Stomach smooth muscle (tissue), 2 donors: Measurements from ENCODE around the gene SND1.

Source experiments
- H3K27ac ChIP-seq: one replicate; pipeline ENCODE4 v1.7.0; 2013; ENCODE audit warnings: mild to moderate bottlenecking, low read length, inconsistent platforms
- H3K27me3 ChIP-seq, 2 donors: one replicate each; pipeline ENCODE4 v1.7.0; 2013; ENCODE audit warnings: low read length in 2 of 2; ENCODE audit not compliant: insufficient read depth in 2 of 2, control insufficient read depth in 1 of 2
- H3K36me3 ChIP-seq, 2 donors: one replicate each; pipeline ENCODE4 v1.7.0; 2013; ENCODE audit warnings: low read length in 2 of 2; ENCODE audit not compliant: control insufficient read depth in 2 of 2, insufficient read depth in 2 of 2
- H3K4me1 ChIP-seq: one replicate; pipeline ENCODE4 v1.7.0; 2013; ENCODE audit warnings: low read length; ENCODE audit not compliant: control insufficient read depth, insufficient read depth
- H3K4me3 ChIP-seq, 2 donors: one replicate each; pipeline ENCODE4 v1.7.0; 2013; ENCODE audit warnings: low read length in 2 of 2
- H3K9ac ChIP-seq, 2 donors: one replicate each; pipeline ENCODE4 v1.7.0; 2013; ENCODE audit warnings: low read length in 2 of 2, mild to moderate bottlenecking in 1 of 2
- H3K9me3 ChIP-seq, 2 donors: one replicate each; pipeline ENCODE4 v1.7.0; 2013; ENCODE audit warnings: low read length in 2 of 2; ENCODE audit not compliant: control insufficient read depth in 2 of 2
- donor health status: healthy.
- donor health status: Pancreatic carcinoma.

SND1 gene

DNA sequence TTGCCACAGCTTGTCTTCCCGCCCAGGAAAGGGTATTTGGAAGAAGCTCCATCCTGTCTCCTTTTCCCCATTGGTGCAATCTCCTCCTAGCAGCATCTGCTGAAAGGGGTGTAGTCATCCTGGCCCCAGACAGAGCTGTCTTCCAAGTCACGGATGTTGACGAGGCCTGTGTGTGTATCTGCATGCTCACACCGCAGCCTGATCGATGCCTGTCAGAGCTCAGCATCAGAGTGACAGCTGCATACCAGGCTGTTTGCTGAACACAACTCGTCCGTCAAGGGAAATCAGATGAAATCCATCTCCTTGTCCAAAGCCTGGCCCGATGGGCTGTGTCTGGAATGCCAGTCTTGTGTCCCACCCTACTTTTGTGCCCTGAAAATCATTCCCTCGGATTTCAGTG lies 400.4 kb downstream of the SND1 start:
- H3K27ac ChIP-seq: no peak overlapping the region
- H3K4me1 ChIP-seq: no peaks in the 10 kb centered on the region
- no peak overlapping the region for H3K9ac ChIP-seq
- H3K36me3 ChIP-seq: no peaks in the 10 kb centered on the region
- no peaks in the 10 kb centered on the region for H3K27me3 ChIP-seq
- no peak overlapping the region for H3K4me3 ChIP-seq
- no peaks in the 10 kb centered on the region for H3K9me3 ChIP-seq

DNA sequence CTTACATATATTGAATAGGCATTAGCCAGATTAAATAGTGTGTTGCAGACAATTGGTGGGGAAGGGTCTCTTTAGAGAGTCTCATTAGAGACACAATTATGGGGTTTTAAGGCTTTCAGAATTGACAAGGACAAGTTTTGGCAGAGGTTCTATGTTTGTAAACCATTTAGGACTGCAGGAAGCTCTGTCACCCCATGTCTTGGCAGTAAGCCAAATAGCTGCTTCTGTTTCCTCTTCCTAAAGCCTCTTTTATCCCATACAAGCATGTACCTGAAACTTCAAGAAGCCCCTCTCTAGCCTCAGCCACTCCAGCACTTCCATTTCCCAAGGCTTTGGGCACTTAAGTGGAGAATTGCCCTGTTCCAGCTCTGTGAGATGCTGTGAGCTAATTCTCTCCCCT lies 401.0 kb downstream of the SND1 start:
- no peaks in the 10 kb centered on the region for H3K27me3 ChIP-seq
- no peak overlapping the region for H3K9ac ChIP-seq
- H3K4me1 ChIP-seq: no peaks in the 10 kb centered on the region
- no peak overlapping the region for H3K27ac ChIP-seq
- no peaks in the 10 kb centered on the region for H3K9me3 ChIP-seq
- no peak overlapping the region for H3K4me3 ChIP-seq
- H3K36me3 ChIP-seq: no peaks in the 10 kb centered on the region

DNA sequence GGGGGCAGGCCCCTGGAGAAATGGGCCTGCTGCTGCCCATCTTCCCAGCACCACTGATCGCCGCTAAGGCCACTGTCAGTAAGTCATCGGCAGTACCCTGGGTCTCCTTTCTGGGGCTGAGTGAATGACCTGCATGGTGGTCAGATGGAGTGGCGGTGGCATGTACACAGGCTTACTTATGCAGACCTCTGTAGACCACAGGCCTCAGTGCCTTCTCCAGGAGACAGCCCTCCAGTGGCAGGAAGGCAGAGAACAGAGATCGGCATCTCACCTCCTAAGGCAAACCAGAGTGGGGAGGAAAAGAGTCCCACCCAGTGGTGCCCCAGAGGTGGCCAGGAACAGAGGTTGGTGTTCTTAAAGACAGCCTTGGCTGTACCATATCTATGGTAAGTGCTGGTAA lies 402.0 kb downstream of the SND1 start:
- Histone ChIP-seq H3K4me3 (no peak overlapping the region), H3K9ac (no peak overlapping the region), H3K27me3 (no peaks in the 10 kb centered on the region), H3K9me3 (no peaks in the 10 kb centered on the region), H3K36me3 (no peaks in the 10 kb centered on the region), H3K27ac (no peak overlapping the region), H3K4me1 (no peaks in the 10 kb centered on the region)

DNA sequence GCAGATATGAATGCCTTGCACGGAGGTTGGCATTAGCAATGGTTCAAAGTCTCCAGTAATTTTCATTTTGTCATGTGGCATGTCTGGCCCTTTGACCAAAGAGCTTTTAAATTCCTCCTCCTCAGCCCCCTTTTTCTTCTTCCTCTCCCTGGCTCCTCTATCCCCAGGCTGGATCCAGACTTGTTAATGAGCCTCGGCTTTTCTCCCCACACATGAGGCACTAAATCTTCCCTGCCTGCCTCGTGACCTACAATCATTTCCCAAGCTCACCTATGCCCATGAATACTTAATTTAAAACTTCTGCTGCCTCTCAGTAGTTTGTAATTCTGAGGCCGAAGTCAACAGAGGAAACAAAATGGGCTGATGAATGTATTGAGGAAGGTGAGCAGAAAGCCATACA lies 402.5 kb downstream of the SND1 start:
- no peaks in the 10 kb centered on the region for H3K4me1 ChIP-seq
- no peak overlapping the region for H3K4me3 ChIP-seq
- H3K36me3 ChIP-seq: no peaks in the 10 kb centered on the region
- H3K9me3 ChIP-seq: no peaks in the 10 kb centered on the region
- no peak overlapping the region for H3K27ac ChIP-seq
- no peak overlapping the region for H3K9ac ChIP-seq
- H3K27me3 ChIP-seq: no peaks in the 10 kb centered on the region

DNA sequence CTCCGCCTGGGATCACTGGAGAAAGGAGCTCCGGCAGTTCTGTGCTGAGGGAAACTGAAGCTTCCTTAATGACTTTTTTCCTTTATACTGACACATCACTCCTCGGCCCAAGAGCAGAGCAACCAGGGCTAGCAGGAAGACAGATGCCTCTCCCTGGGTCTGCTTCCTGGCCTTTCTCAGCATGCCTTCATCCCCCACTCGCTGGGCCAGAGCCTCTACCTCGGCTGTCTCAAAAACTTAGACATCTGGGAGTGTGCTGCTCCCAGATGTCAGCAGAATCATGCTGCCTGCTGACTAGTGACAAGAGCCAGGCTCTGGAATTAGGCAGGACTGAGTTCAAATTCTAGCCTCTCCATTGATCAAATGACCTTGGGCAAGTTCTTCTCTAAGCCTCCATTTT lies 403.6 kb downstream of the SND1 start:
- Histone ChIP-seq H3K27ac (no peak overlapping the region), H3K27me3 (no peaks in the 10 kb centered on the region), H3K9me3 (no peaks in the 10 kb centered on the region), H3K4me3 (no peak overlapping the region), H3K36me3 (no peaks in the 10 kb centered on the region), H3K9ac (no peak overlapping the region), H3K4me1 (no peaks in the 10 kb centered on the region)

DNA sequence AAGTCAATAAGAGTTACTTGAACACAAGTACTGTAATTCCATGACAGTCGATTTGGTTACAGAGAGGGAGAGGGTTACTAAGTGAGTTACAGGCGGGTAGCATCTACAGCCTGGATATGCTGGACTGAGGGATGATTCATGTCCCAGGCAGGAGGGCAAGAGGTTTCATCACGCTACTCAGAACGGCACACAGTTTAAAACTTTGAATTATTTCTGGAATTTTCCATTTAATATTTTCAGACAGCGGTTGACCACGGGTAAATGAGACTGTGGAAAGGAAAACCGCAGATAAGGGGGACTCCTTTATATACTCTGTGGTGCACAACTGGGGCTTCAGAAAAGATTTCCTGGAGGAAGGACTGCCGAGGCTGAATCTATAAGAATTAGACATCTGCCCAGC lies 404.9 kb downstream of the SND1 start:
- Histone ChIP-seq H3K27me3 (no peaks in the 10 kb centered on the region), H3K9me3 (no peaks in the 10 kb centered on the region), H3K27ac (no peak overlapping the region), H3K4me1 (no peaks in the 10 kb centered on the region), H3K9ac (no peak overlapping the region), H3K36me3 (no peaks in the 10 kb centered on the region), H3K4me3 (no peak overlapping the region)

DNA sequence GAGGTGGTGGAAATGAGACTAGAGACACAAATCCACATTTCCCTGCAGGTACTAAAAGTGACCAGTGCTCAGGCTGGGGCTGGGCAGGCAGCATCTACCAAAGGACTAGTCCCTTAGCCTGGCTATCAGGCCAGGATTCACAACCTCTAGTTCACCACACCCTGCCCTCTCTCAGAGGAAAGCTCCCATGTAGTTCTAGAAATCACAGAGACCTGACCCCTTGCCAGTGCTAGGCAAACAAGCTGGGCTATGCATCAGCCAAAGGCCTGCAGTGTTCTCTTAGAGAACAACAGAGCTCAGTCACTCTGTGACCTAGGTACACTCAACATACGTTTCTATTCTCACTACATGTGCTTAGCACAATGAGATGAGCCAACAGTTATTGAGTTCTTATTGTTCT lies 405.9 kb downstream of the SND1 start:
- Histone ChIP-seq H3K4me1 (no peaks in the 10 kb centered on the region), H3K9me3 (no peaks in the 10 kb centered on the region), H3K36me3 (no peaks in the 10 kb centered on the region), H3K9ac (no peak overlapping the region), H3K4me3 (no peak overlapping the region), H3K27ac (no peak overlapping the region), H3K27me3 (no peaks in the 10 kb centered on the region)

DNA sequence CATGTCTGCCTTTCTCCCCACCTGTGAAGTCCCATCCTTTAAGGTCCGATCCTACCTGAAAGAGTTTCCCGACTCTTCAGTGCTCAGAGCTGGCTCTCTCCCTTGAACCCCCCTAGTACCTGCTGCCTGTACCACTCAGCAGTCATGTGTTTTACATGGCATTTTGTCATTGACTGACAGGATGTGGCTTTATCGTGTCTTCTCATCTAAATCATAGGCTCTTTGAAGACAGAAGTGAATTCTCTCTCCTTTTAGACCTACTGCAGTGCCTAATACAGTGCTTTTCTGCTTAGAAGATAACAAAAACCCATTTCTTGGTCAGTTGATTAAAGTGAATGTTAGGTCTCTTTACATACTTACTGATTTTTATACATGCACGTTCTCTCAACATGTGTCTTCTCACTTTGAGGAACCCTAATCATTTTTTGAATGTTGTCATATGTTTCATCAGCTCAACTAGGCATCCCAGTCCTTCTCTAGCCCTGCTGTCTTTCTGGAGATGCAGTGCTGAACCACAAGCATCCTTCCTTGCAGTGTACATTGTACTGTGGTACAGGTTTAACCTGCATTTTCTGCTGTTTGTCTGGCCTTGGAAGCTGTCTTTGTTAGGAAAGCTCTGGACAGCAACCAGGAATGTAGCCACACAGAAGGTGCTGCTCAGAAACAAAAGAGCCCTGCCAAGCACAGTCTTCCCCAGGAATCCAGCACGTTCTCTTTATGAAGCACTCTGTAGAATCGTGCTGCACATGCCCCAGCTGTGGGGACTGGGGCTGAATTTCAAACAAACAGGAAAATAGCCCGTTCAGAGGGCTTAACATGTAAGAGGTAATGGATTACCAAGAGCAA lies 407.4 kb downstream of the SND1 start:
- H3K27me3 ChIP-seq: no peaks in the 10 kb centered on the region
- no peak overlapping the region for H3K9ac ChIP-seq
- no peak overlapping the region for H3K27ac ChIP-seq
- no peaks in the 10 kb centered on the region for H3K36me3 ChIP-seq
- no peaks in the 10 kb centered on the region for H3K4me1 ChIP-seq
- H3K9me3 ChIP-seq: no peaks in the 10 kb centered on the region
- H3K4me3 ChIP-seq: no peak overlapping the region

DNA sequence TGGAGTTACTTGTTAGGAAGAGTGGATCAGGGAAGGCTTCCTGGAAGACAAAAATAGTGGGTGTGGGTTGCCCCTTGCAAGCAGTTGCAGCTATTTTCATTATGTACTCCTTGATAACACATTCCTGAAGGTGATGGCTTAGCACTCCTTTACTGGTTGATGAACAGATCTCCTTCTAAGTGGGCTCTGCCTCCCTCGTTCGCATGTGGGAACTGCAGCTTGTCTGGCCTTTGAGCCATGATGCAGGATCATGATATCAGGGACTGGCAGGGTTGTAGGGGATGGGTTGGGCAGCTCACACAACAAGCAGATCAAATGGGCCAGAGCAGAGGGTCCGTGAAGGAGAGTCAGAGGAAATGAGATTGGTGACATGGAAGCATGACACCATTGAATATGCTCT lies 408.0 kb downstream of the SND1 start:
- no peak overlapping the region for H3K9ac ChIP-seq
- no peaks in the 10 kb centered on the region for H3K4me1 ChIP-seq
- H3K4me3 ChIP-seq: no peak overlapping the region
- H3K27me3 ChIP-seq: no peaks in the 10 kb centered on the region
- H3K9me3 ChIP-seq: no peaks in the 10 kb centered on the region
- H3K36me3 ChIP-seq: no peaks in the 10 kb centered on the region
- no peak overlapping the region for H3K27ac ChIP-seq

DNA sequence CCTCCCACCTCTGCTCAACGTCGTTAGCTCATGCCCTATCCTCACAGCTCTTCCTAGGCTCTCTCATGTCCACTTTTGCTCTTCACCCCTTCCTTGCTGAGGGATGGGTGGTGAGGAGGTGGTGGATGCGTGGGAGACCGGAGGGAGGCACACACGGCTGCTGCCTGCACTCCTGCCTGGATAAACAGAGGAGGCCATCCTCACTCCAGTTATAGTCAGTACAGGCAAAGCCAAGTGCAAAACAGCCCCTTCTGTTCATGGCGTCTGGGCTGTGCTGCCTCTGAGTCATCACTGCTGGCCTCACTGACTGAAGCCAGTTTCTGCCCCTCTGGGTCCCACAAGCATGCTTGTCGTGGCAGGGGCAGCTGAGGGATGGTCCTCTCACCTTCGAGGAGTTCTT lies 411.1 kb downstream of the SND1 start:
- H3K9ac ChIP-seq: no peak overlapping the region
- H3K9me3 ChIP-seq: no peaks in the 10 kb centered on the region
- no peaks in the 10 kb centered on the region for H3K4me1 ChIP-seq
- H3K36me3 ChIP-seq: peaks cover 0 to 2% of the 10 kb centered on the region in 2 donors
- no peak overlapping the region for H3K27ac ChIP-seq
- no peaks in the 10 kb centered on the region for H3K27me3 ChIP-seq
- no peak overlapping the region for H3K4me3 ChIP-seq

DNA sequence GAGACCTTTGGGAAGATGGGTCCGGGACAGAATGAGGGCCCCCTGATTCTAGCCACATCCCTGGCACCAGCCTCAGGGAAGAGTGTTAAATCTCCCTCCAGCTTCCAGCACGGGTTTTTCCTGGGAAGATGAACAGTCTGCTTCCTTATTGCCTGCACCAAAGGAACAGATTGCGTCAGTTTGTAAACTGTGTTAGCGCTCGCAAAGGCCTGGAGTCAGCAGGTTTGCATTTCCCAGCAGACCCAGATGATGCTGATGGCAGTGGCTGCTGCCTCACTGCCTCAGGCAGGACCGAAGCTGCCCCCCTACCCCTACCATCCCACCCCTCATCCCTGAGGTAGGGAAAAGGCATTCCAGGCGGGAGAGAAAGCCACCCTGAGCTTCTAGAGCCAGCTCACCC lies 413.9 kb downstream of the SND1 start:
- Histone ChIP-seq H3K27me3 (no peaks in the 10 kb centered on the region), H3K9me3 (no peaks in the 10 kb centered on the region), H3K27ac (no peak overlapping the region), H3K36me3 (peaks cover 0 to 4% of the 10 kb centered on the region in 2 donors), H3K4me3 (no peak overlapping the region), H3K4me1 (no peaks in the 10 kb centered on the region), H3K9ac (no peak overlapping the region)
